B cell (primary cell): ENCODE measurements around the gene SPEM3. TPM values are rescaled to one million over a fixed set of nuclear protein-coding genes. Genes with fewer than 3 reads are reported as not detected.

Experiments
- ATAC-seq: fragments of 200-7000 bp; cut with Tn5 transposase; one replicate; pipeline ENCODE4 v1.10.0; 2021; ENCODE audit warnings: low read depth, mild to moderate bottlenecking, moderate number of reproducible peaks, moderate library complexity
- CTCF ChIA-PET: fragments of 350-600 bp; sonication (Branson Sonifier 250); formaldehyde crosslinking; loops from one replicate; lab custom pipeline; 2021; ENCODE audit warnings: antibody characterized with exemption, inconsistent platforms; lab: Charles Lee
- POLR2A ChIA-PET: fragments of 350-600 bp; sonication (Branson Sonifier 250); formaldehyde crosslinking; loops from one replicate; lab custom pipeline; 2021; ENCODE audit warnings: antibody characterized with exemption; lab: Charles Lee
- DNase-seq: peaks from one replicate; pipeline ENCODE4 v3.0.0; 2013
- H2AFZ ChIP-seq: 2 replicates; pipeline ENCODE4 v1.6.1; 2012; ENCODE audit warnings: mild to moderate bottlenecking, low read depth, low read length; ENCODE audit not compliant: insufficient read depth, poor library complexity, severe bottlenecking
- H3K27ac ChIP-seq, 2 donors: 1 replicate in 1 of 2; 2 replicates in 1 of 2; pipeline ENCODE4 v1.5.1; 2012 to 2013; ENCODE audit warnings: low read length in 2 of 2, mild to moderate bottlenecking in 2 of 2, moderate library complexity in 1 of 2
- H3K27me3 ChIP-seq, 4 experiments: fragments of 200-600 bp in 1 of 4; sonication (generic) in 1 of 4; replicated peaks in 1 of 4; 1 replicate in 2 of 4; 2 replicates in 2 of 4; pipeline versions ENCODE4 v1.6.1 to v1.7.0; 2013 to 2016; ENCODE audit warnings: low read length in 3 of 4, mild to moderate bottlenecking in 2 of 4, mixed read lengths in 1 of 4, moderate library complexity in 1 of 4; ENCODE audit not compliant: insufficient read depth in 4 of 4, control insufficient read depth in 3 of 4; ENCODE audit errors: control extremely low read depth in 1 of 4
- H3K36me3 ChIP-seq, 2 experiments: replicated peaks in 1 of 2; 1 replicate in 1 of 2; 2 replicates in 1 of 2; pipeline versions ENCODE4 v1.6.1 to v1.7.1; 2013; ENCODE audit warnings: low read length in 1 of 2; ENCODE audit not compliant: insufficient read depth in 2 of 2, control insufficient read depth in 1 of 2; ENCODE audit errors: control extremely low read depth in 1 of 2, extremely low read depth in 1 of 2
- H3K4me1 ChIP-seq, 2 donors: fragments of 200-600 bp in 1 of 2; sonication (generic) in 1 of 2; 1 replicate in 1 of 2; 2 replicates in 1 of 2; pipeline versions ENCODE4 v1.5.1 to v1.6.1; 2013 to 2017; ENCODE audit warnings: low read length in 2 of 2; ENCODE audit not compliant: control insufficient read depth in 2 of 2, insufficient read depth in 2 of 2
- H3K4me2 ChIP-seq: replicated peaks from 2 replicates; pipeline ENCODE3; 2012; ENCODE audit warnings: mild to moderate bottlenecking, low read depth, low read length; ENCODE audit not compliant: poor library complexity, severe bottlenecking
- H3K4me3 ChIP-seq, 5 experiments: fragments of 200-600 bp in 1 of 5; sonication (generic) in 1 of 5; 1 replicate in 3 of 5; 2 replicates in 2 of 5; pipeline versions ENCODE4 v1.5.1 to v1.7.0; 2011 to 2016; ENCODE audit warnings: low read length in 4 of 5, mild to moderate bottlenecking in 4 of 5, low read depth in 2 of 5, control low read depth in 1 of 5, moderate library complexity in 1 of 5; ENCODE audit not compliant: insufficient read depth in 1 of 5; ENCODE audit errors: control extremely low read depth in 1 of 5, extremely low read depth in 1 of 5
- H3K79me2 ChIP-seq: fragments of 200-600 bp; sonication (generic); one replicate; pipeline ENCODE4 v1.6.0; 2016; ENCODE audit warnings: low read length; ENCODE audit not compliant: control insufficient read depth, insufficient read depth
- H3K9ac ChIP-seq: fragments of 200-600 bp; sonication (generic); 2 replicates; pipeline ENCODE4 v1.6.1; 2017; ENCODE audit warnings: mild to moderate bottlenecking, low read length, moderate library complexity
- H3K9me3 ChIP-seq, 3 donors: one replicate each; pipeline versions ENCODE4 v1.6.1 to v1.7.1; 2013; ENCODE audit warnings: low read length in 2 of 3; ENCODE audit not compliant: control insufficient read depth in 2 of 3, insufficient read depth in 1 of 3; ENCODE audit errors: control extremely low read depth in 1 of 3
- H4K20me1 ChIP-seq: 2 replicates; pipeline ENCODE4 v1.6.0; 2012; ENCODE audit warnings: mild to moderate bottlenecking, low read length; ENCODE audit not compliant: insufficient read depth, control insufficient read depth, poor library complexity, severe bottlenecking
- H3K27ac Mint-ChIP-seq: one replicate; pipeline ENCODE4 v1.8.0; 2021; ENCODE audit warnings: mixed read lengths
- H3K27me3 Mint-ChIP-seq: one replicate; pipeline ENCODE4 v1.8.0; 2021; ENCODE audit warnings: mixed read lengths
- H3K4me1 Mint-ChIP-seq: one replicate; pipeline ENCODE4 v1.8.0; 2021; ENCODE audit warnings: mixed read lengths
- H3K4me3 Mint-ChIP-seq: one replicate; pipeline ENCODE4 v1.8.0; 2021; ENCODE audit warnings: mixed read lengths
- H3K9me3 Mint-ChIP-seq: one replicate; pipeline ENCODE4 v1.8.0; 2022; ENCODE audit warnings: mixed read lengths; ENCODE audit not compliant: insufficient read depth
- CTCF ChIP-seq: fragments of 200-600 bp; IDR thresholded peaks from one replicate; pipeline ENCODE4 v1.8.0; 2022; ENCODE audit warnings: antibody characterized with exemption, mild to moderate bottlenecking
- EZH2 ChIP-seq: IDR thresholded peaks from 2 replicates; pipeline ENCODE4 v1.6.1; 2012; ENCODE audit warnings: borderline replicate concordance, low read depth, mild to moderate bottlenecking, moderate library complexity, low read length; ENCODE audit not compliant: insufficient read depth, poor library complexity, severe bottlenecking
- WGBS: methylation state at CpG from one replicate; pipeline ENCODE4 v1.1.5; 2013; ENCODE audit warnings: missing lambda C conversion rate; ENCODE audit not compliant: insufficient coverage; 5-methylcytosine and 5-hydroxymethylcytosine counted together
- intact Hi-C: fragments of 100-400 bp; cut with micrococcal nuclease; formaldehyde crosslinking; loops from one replicate; pipeline ENCODE4 v1.10.0; 2022
- polyA plus RNA-seq: library from polyadenylated mRNA; depleted of rRNA; stranded (reverse); fragments of >200 nt; gene quantifications from 2 replicates; pipeline ENCODE4 v1.2.3, GENCODE V29; 2012
- total RNA-seq, 2 donors: library from RNA; stranded (reverse); fragments of 120-200 nt in 1 of 2; gene quantifications; 1 replicate in 1 of 2; 2 replicates in 1 of 2; pipeline versions ENCODE4 v1.2.3 to v1.2.4, GENCODE V29; 2013 to 2022

Gene SPEM3
- total and polyA plus RNA-seq, 2 donors (not counting 1 experiment from before 2014, with no cell fraction given), result not detected

- Histone ChIP-seq H3K27ac (no peak within 1 kb of the TSS), H3K4me2 (peak within 1 kb of the TSS; percentile 87), H3K27me3 (peaks cover 0 to 78% (median 51%) of the 10 kb centered on the region in 4 experiments), H3K79me2 (no peaks in the 10 kb centered on the region), H2AFZ (peak within 1 kb of the TSS; percentile 47), H3K9ac (peak within 1 kb of the TSS; percentile 53), H3K9me3 (peaks cover 0 to 26% (median 0%) of the 10 kb centered on the region in 3 donors), H3K4me1 (peaks cover 33 to 40% of the 10 kb centered on the region in 2 donors), H3K36me3 (no peaks in the 10 kb centered on the region), H3K4me3 (peak within 1 kb of the TSS in 4 of 5 experiments; percentile 31 to 53 (median 42)), H4K20me1 (peaks cover 9% of the 10 kb centered on the region)
- intact Hi-C loops, result no loop called here
- ATAC-seq, result peak; percentile 46
- Mint-ChIP-seq H3K4me1 (peaks cover 29% of the 10 kb centered on the region), H3K27ac (peak within 1 kb of the TSS; percentile 15), H3K4me3 (peak within 1 kb of the TSS; percentile 84), H3K27me3 (peaks cover 71% of the 10 kb centered on the region), H3K9me3 (no peaks in the 10 kb centered on the region)
- TF ChIP-seq EZH2 (peak; percentile 62), CTCF (no peak)
- ChIA-PET POLR2A (interaction anchor here (0.6 to 2.0 kb wide), 6 partner anchors 10 to 365 kb away, joined by 3 to 8 read pairs (median 4); partner anchors contain the start of gene CLEC10A), CTCF (interaction anchor here (0.6 to 3.8 kb wide), 11 partner anchors 9 to 149 kb away, joined by 3 to 17 read pairs (median 4); partner anchors contain the start of genes SENP3 and TMEM102)
- DNase-seq, result peak; percentile 58
- WGBS, result 2% methylated on average over 51 of the region's 51 CpGs
Observed at GRCh38 chr17:7444682-7445618, 16.3 kb downstream of the SPEM3 start, which contains the start of gene CHRNB1. Gene CHRNB1, plus strand, starts transcription at chr17:7445061. Its CDS starts 67 bp downstream, at chr17:7445128.
